GM12872 (cell line): ENCODE measurements around the gene OLFML1.

Experiments used
- TF ChIP-seq, protein P1 (sequence below): IDR thresholded peaks from 3 replicates; pipeline ENCODE4 v1.5.1; 2011; ENCODE audit warnings: low read depth, mild to moderate bottlenecking, low read length, moderate library complexity; ENCODE audit not compliant: insufficient read depth

Gene OLFML1

DNA sequence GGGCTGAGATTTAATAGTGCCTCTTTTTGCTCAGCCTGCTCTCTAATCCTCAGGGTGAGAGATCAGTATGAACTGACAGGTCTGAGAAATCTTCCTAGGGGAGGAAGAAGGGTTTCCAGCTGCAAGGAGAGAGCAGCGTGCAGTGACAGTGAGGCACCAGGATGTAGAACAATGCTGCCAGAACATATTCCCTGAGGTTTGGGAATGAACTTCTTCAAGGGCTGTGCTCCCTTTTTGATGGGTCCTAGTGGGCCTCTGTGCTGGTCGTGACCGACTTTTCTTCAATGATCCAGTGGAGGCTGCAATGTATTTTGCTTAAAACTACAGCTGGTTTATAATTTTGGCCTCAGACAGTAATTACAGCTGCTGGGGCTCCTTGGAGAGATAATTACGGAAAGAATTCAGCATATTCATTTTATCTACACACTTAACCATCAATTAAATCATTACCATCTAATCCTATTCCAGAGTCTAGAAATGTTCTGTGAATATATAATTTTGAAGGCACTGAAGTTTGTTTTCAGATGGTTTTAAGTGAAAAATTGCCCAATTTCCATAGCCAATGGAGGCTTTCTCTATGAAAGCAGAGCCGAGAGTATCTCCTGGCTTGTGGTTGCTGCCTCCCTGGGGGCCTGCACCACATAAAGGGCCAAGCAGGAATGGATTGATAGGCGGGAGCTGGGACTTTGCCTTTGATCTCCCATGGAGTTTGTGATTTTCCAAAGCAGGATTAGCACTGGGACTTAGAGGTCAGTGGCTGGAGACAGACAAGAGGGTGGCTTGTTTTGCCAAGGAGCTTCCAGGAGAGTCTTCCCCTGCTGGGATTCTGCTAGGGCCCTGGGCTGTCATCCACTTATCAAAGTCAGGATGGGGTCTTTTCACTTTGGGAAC lies 41.0 kb upstream of the OLFML1 start:
- TF ChIP-seq, protein P1, sequence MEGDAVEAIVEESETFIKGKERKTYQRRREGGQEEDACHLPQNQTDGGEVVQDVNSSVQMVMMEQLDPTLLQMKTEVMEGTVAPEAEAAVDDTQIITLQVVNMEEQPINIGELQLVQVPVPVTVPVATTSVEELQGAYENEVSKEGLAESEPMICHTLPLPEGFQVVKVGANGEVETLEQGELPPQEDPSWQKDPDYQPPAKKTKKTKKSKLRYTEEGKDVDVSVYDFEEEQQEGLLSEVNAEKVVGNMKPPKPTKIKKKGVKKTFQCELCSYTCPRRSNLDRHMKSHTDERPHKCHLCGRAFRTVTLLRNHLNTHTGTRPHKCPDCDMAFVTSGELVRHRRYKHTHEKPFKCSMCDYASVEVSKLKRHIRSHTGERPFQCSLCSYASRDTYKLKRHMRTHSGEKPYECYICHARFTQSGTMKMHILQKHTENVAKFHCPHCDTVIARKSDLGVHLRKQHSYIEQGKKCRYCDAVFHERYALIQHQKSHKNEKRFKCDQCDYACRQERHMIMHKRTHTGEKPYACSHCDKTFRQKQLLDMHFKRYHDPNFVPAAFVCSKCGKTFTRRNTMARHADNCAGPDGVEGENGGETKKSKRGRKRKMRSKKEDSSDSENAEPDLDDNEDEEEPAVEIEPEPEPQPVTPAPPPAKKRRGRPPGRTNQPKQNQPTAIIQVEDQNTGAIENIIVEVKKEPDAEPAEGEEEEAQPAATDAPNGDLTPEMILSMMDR, result no peak

DNA sequence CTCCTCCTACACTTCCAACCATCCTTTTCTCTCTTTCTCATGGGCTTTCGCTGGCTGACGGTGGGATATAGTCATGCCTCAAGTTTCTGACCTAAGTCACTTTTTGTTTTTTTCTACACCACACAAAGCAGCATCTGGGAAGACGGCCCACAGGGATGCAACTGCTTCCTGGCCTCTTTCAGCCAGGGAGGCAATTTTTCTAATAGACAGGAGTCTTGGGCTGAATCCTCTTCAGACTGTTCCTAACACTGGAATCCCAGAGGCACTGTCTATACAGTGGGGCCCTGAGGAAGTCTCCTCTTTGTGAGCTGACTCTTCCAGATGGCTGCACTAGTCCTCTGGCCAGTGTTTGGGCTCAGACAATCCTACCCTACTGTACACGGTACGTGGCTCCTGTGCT lies 39.7 kb upstream of the OLFML1 start:
- TF ChIP-seq, protein P1, result no peak

DNA sequence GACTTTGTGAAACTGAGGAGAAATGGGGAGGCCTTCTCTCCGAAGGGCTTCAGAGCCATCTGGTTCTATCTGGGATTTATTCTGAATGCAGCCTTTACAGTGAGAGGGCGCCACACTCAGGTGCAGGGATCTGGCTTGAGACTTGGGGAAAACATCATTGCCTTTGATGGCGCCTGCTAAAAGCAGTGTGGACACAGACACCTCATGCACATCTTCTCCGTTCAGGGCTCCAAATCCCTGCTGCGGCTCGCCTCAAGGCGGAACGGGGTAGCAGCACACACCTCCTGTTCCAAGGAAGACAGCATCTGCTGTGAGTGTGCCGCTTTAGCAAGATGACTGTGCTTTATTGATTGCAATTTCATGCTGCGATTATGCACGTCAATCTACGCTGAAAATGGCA lies 37.1 kb upstream of the OLFML1 start:
- TF ChIP-seq, protein P1, result no peak

DNA sequence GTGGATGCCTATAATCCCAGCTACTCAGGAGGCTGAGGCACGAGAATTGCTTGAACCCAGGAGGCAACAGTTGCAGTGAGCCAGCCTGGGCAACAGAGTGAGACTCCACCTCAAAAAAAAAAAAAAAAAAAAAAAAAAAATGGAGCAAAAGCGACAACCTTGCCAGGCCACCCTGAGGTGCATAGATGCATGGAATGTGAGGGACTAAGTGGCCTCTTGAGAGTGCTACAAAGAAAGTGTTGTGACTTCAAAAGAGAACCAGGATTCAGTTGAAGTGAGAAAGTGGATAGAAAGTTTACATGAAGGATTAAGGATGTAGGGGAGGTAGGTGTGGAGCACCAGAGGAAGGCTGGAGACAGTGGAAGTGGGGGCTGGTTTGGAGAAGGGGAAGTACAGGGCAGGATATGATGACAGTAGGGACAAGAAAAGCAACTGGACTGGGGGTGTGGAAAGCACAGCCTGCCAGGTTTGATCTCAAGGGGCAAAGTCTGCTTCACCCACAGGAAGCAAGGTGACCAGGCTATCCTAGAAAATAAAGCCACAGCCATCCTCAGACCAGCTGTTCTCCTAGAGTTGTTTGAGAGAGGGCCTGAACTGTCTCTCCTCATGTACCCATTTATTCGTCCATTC lies 36.0 kb upstream of the OLFML1 start:
- TF ChIP-seq, protein P1, result no peak

DNA sequence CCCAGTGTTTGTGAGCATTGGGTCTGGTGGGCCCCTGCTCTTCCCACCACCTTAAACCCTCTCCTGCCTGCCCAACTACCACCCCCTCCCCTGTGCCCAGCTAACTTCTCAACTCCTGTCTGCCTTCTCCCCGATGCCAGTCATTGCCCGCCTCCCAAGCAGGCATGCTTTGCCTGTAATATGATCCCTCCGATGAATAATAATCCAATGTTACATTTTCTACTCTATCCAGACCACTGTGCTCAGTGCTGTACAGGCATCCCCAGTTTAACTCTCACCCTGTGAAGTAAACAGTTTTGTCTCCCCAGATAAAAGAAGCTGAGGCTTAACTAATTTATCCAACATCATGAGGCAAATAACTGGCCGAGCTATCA lies 35.5 kb upstream of the OLFML1 start:
- TF ChIP-seq, protein P1, result no peak

DNA sequence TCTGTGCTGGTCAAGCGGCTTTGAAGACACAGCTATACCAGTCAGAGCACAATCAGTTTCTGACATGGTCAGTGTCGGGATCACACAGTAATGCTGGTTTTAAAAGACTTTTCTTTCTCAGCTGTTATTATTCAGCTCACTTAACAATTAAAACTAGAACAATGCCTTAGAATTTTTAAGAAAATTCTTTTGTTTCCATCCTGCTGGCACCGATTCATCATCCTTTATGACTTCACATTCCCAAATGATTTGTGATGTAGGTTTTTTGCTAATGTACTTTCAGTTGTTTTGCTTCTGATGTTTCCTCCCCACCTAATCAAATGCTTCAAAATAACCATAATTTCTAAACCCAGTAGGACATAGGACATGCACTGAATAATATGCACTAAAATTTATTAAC lies 34.5 kb upstream of the OLFML1 start:
- TF ChIP-seq, protein P1, result no peak

DNA sequence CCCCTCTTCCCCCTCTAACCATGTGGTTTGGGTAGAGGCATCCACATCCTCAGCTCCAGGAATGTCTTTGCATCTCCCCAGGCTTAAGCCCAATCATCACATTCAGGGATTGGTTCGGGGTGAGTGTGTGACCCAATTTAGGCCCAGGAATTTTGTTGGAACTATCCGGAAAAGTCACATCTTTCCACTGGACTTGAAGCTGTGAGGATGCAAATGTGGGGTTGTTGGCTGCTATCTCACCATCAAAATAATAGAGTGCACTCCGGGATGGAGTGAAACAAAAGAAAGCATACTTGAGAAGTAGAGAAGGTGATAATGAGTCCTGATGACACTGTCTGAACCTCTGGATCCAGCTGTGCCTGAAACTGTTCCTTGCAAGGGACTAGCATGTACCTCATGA lies 33.8 kb upstream of the OLFML1 start:
- TF ChIP-seq, protein P1, result no peak
